KBM-7 (cell line): Measurements from ENCODE around the gene FLII.

ENCODE experiments used
- DNase-seq: peaks from one replicate; pipeline ENCODE4 v3.0.0-alpha.2; 2015
- in situ Hi-C: fragments of 300-500 bp; cut with MboI; formaldehyde crosslinking; loops from 2 replicates; pipeline ENCODE4 v1.14.3; 2020; ENCODE audit warnings: low sequenced_read_pairs, low pct_unique_long_range_greater_than_20kb, mixed read lengths

The FLII gene

DNA sequence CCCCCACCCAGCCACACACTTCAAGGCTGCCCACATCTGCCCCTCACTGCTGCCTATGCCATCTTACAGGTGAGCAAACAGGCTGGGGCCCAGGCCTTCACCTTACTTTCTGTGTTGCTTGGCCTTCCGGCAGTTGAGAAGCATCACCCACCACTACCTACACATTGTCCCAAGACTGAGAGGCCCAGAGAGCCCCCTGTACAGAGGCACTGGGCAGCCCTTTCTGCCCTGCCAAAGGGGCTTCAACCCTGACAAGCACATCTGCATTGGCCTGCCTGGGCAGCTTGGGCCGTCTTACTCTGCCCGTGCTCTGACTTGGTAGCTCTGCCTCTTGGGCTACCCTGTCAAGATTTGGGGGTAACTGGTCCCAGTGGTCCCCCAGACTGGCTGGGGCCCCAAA, 3.1 kb upstream of the FLII start:
- no peak for DNase-seq
- in situ Hi-C loops, result no loop called here

DNA sequence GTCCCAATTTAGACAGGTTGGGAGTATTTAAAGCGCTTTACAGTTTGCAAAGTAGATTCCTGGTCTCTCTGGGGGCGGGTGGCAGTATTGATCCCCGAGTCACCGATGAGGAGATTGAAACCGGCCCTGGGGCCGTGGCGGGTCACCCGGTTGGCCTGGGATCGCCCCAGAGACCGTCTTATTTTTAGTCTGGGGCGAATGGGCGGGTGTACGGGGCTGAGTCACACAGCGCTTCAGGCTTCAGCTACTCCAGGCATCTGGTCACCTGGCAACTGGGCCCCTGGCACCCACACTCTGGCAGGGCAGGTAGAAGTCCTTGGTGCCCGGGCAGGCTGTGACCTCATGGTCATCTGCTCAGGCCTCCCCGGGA, 2.6 kb upstream of the FLII start:
- in situ Hi-C loops, result no loop called here
- no peak for DNase-seq

DNA sequence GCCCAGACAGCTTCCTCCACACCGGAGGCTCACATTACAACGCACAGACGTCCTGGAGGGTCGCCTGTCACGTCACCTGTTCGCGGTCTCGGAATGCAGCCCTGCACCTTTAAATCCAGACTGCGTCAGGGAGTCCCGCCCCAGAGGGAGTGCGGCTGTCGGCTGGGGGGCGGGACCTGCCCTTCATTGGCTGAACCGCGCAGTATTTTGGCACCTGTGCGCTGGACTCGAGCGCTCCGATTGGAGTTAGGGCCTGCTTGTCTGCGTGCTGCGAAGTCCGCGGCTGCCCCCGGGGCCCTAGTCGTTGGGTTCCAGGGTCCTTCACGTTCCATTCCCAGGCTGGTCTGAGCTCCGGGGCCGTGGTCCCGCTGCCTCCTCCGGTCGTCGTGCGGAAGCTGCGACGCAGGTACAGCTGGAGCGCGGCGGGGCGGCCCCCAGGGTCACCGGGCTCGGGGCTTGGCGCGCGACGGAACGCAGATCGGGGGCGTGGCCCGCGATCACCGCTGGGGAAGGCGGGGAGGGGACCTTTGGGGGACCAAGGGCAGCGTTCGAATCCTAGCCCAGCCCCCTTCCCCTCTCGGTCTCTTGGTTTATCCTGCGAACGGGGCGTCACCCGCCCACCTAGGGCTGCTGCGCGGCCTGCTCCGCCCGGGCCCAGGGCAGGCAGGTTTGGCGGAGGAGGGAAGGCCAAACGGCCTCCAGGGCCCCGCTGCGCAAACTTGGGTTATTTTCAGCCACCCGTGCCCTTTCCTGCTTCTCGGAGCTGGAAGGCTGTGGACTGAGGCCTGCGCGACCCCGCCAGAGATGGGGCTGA, 2.0 kb upstream of the FLII start, which contains the start of gene MIEF2:
Gene MIEF2, plus strand, starts transcription at position 331 of the 814 bp plus-strand sequence. CDS start 2,059 bp downstream, outside the sequence.
- in situ Hi-C loops, result no loop called here
- peak; percentile 96 for DNase-seq

DNA sequence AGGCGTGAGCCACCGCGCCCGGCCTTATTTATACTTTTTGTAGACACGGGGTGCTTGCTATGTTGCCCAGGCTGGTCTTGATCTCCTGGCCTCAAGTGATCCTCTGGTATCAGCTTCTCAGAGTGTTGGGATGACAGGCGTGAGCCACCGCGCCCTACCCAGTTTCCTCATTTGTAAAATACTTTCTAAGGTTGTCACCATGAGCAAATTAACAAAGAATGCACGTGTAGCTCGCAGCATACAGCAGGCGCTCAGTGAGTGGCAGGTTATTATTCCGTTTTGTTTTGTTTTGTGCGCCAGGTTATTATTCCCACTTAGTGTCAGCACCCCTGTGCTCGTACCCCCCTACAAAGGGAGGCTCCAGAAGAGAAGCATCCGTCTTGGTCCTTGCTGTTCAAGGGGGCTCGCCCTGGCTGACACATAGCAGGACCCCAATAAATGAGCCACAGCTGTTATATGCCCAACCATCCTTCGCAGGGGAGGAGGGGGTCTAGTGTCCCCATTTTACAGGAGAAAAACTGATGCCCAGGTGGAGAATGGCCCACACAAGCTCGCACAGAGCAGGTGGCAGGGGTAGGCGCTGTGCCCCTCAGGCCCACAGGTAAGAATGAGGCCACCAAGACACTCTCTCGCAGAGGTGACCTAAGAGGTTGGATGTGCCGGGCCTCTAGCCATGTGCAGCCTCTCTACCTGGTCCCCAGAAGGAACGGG, 1.2 kb upstream of the FLII start:
- in situ Hi-C loops, result no loop called here

DNA sequence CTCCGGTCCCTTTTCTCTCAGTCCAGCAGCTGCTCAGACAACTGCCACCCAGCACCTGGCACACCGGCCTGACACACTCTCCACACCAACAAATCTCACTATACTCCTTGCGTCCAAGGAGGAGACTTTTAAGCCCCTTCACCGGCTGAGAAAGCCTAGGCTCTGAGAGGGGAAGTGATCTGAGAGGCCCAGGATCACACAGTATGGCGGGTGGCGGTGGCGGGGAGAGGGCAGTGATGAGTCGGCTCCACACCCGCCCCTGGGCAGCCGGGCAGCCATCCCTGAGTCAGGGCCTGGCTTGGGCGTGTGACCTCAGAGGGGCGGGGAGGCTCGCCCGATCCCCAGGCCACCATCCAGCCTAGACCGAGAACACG, 569 bp downstream of the FLII start:
- peak; percentile 51 for DNase-seq
- in situ Hi-C loops, result no loop called here

More for the DNA sequence above, 1.2 kb upstream of the FLII start:
- no peak for DNase-seq

DNA sequence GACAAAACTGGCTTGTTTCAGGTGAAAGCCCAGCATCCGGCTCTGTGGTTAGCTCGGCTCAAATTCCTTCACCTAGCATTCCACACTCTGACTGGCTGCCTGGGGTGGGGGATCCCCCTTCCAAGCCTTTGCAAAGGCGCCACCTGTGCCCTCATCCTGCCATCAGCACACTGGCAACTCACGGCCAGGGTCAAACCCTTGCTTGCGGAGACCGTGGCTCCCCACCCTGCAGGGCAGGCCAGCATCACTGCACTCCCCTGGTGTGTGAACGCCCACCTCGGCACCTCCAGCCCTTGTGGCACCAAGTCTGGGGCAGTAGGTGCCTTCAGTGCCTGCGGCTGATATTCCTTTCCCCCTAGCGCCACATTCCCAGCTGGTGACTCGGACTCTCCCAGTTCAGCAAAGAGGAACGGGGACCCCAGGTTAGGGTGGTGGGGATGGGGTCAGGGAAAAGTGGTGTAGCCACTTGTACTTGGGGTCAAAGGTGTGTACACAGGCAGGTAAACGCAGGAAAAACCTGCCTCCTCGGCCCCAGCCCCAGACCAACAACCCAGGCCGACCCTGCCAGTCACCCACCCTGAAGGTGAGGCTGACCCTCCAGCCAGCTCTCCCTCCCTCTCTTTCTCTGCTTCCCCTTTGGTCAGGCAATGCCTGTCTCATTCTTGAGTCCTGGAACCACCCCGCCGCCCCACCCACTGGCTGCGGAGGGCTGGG, 1.1 kb downstream of the FLII start:
- in situ Hi-C loops, result no loop called here

DNA sequence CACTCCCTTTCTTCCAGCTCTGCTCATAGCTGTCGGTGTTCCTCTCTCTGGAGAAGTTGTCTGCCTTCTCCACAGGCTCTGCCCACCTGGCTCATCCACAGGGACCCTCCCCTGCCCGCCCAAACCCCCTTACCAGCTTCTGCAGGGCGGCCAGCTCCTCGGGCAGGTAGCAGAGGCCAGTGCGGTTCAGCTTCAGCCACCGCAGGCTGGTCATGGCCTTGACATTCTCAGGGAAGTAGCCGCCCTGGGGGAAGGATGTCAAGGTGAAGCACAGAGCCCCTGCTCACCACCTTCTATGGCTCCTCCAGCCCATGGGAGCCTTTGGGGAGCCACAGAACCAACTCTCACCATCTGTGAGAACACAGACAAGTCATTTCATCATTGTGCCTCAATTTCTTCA, 1.8 kb downstream of the FLII start:
- in situ Hi-C loops, result no loop called here
- no peak for DNase-seq

More for the DNA sequence above, 1.1 kb downstream of the FLII start:
- peak; percentile 51 for DNase-seq

DNA sequence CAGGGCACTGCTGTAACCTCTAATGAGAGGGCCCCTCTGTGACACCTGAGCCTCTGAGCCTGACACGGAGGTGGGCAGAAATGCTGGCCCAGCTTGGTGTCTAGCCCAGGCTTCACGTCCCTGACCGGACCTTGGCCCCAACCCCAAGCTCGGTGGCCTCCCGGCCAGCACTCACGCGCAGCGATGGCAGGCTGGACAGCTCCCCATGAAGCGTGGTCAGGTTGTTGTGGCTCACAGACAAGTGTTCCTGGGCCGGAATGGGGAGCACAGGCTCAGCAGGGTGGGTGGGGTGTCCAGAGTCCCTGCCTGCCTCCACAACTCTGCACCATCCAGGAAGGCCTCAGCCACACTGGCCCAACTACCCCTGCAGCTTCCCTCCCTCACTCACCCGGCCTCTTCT, 2.2 kb downstream of the FLII start:
- in situ Hi-C loops, result no loop called here
- no peak for DNase-seq

DNA sequence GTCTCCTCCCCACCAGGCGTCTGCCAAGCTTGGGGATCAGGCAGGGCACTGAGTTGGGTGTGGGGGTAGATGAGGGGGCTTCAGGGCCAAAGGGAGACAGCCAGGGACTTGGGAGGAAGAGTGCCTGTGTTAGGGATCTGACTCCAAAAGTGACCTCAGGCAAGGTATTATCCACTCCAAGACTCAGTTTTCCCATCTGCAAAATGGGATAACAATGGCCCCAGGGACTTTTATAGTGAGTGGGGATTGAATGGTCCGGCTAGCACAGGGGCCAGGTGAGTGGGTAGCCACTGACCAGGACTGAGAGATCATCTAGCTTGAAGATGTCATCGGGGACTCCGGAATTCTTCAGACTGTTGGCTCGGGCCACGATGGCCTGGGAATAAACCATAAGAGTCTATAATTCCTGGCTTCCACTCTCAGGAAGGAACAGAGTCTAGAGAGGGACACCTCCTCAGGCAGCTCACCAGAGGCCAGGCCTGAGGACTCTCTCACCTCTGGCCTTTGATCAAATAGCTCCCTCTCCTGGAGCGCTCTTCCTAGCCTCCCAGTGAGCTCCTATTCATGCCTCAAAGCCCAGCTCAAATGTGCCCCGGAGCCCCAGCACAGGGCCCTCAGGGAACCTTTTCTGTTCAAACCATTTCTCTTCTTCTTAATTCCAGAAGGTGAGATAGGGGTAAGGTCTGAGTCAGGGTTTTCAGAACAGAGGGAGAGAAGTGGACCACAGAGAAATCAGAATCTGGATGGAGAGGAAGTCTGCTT, 3.5 kb downstream of the FLII start:
- no peak for DNase-seq
- in situ Hi-C loops, result no loop called here

DNA sequence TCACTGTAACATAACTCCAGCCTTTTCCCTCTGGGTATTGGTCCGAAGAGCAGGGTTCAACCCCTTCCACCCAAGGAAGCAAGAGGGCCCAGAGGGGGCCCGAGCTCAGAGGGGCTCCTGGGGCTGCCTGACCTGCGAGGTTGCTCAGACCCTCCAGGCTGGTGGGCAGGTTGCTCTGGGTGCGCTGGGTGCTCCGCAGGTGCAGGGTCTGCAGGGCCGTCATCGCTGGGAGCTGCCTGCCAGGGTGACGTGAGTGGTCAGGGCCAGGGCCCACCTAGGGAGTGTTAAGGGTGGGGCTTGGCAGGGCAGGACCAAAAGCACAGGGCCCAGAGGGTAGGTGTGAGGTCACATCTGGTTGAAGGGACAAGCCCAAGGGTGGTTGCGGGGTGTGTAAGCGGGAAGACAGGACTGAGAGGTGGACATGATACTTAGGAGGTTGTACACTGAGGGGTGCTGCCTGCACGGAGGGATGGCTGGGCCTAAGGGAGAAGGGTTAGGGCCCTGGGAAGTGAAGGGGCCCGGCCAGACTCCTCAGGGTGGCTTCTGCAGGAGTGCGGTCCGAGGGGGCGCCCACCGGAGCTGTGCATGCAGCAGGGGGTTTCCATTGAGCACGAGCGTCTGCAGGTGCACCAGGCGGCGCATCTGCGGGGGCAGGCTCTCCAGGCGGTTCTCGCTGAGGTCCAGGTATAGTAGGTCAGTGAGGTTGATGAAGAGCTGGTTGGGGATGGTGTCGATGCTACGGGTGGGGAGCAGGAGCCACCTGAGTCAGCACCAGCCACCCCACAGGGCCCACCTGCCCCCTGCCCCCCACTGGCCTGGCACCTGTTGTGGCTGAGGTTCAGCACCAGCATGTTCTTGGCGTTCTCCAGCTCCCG, 4.4 kb downstream of the FLII start:
- no peak for DNase-seq
- in situ Hi-C loops, result no loop called here

DNA sequence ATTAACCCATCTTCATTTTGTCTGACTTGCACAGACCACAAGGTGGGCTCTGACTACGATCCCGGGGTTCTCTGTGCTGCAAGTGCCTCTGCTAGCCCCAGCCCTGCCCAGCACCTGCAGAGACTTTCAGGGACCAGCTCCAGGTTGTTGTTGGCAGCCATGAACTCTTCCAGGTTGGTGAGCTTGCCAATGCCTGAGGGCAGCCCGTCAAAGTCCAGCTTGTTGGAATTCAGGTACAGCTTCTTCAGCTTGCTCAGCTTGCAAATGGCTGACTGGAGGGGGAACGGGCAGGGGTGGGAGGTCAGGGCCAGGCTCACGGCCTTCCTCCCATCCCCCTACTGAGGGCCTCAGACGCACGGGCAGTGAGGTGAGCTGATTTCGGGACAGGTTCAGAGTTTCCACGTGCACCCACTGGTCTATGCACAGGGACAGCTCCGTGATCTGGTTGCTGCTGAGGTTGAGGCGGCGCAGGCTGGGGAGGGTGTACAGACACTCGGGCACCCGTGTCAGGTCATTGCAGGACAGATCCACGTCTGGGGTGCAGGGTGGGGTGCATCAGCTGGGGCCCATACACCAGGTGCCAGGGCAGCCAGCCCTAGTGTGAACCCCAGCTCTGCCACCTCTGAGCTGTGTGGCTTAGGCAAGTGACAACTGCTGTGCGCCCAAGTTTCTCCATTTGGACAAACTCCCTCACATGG, 5.2 kb downstream of the FLII start:
- in situ Hi-C loops, result no loop called here
- no peak for DNase-seq

DNA sequence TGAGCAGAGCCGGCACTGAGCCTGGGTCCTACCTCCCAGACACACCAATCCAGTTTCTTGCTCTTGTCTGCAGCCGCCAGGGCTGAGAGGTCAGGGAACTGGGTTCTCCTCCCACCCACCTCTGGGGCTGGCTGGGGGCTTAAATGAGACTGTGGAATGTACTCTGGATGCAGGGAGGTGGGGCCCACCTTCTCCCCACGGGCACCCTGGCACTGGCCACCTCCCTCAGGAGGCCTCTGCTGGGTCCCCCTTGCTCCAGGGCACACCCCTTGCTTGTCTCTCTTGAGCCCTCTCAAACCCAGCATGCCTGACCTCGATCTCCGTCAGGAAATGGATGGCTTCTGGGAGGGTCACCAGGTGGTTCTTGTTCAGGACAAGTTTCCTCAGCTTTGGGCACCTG, 6.4 kb downstream of the FLII start:
- in situ Hi-C loops, result no loop called here
- no peak for DNase-seq

DNA sequence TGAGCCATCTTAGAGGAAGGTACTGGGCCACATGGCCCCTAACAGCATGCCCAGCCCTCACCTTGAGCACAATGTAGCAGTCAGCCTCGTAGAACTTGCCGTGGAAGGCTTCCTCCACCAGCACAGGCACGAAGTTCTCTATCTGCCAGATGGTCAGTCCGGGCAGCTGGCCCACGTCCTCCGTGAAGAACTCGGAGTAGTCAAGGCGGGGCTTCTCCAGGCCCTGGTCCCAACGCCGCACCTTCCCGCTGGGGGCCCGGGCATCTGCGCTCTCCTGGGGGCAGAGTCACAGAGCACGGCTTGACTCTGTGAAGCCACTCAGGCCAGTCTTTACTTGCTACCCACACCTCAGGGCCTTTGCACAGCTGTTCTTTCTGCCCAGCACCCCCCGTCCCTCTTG, 7.3 kb downstream of the FLII start:
- in situ Hi-C loops, result no loop called here
- no peak for DNase-seq

DNA sequence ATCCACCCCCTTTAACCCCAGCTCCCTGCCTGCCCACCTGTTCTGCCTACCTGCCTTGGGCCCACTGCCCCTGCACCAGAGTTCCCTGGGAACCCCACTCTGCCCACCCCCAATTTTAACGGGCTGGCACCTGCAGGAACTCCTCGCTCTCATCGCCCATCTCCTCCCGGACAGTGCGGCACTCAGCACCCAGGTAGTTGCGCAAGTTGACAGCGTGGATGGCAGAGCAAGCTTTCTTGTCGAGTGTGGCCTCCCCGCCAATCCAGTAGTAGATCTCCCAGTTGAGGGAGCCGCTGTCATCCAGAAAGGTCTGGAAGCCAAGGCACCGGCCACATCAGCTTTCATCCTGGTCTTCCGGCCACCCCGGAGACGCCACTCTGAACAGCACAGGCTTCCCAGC, 7.8 kb downstream of the FLII start:
- in situ Hi-C loops, result no loop called here

DNA sequence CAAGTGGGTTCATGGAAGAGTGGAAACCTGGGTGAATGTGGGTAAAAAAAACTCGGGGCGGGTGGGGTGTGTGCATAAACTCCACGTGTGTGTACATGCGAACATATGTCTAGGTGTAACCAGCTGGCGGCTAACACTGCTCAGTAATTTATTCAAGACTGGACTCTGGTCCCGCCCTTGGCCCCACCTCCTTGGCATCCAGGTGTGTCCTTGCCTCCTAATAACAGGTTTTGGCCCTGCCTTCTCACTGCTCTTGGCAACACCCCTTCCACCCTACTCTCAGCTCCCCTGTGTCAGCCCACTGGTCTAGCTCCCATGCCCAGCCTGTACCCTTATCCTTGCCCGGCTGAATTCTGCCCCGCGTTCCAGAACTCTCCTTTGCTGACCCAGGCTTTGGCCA, 8.3 kb downstream of the FLII start:
- no peak for DNase-seq
- in situ Hi-C loops, result no loop called here

More for the DNA sequence above, 7.8 kb downstream of the FLII start:
- no peak for DNase-seq

DNA sequence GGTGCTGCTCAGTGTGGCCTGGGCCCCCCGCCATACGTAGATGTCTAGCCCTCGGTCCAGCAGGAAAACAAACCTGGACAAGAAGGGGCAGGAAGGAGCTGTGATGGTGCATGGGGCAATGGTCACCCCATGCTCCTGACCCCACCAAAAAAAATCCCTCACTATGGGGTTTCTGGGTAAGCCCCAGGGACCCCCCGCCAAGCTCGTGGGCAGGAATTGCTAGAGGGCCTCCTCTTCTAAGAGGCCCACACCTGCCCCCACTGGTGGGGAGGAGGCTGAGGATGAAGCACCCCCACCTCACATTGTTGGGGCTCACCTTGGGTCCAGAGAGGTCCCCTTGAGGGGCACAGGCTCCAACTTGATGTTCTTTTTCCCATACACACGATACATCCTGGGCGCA, 9.7 kb downstream of the FLII start:
- DNase-seq, result no peak
- in situ Hi-C loops, result no loop called here

DNA sequence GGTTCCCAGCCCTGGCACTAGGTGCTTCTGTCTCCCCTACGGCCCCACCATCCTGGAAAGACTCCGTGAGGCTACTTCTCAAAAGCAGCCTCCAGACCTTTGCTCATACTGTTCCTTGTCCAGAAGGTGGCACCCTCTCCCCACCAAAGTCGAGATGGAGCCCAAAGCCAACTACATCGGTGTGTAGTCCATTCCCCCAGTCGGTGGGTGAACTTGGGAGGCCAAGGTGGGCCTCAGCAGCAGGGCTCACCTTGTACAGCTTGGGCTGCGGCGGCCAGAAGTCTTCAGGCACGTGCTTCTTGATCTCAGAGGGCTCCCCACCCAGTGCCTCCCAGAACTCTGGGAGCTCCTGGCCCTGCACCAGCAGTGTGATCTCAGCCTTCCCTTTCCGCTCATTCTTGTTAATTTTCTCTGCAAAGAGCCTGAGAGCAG, 10.2 kb downstream of the FLII start:
- in situ Hi-C loops, result no loop called here
- peak; percentile 68 for DNase-seq

DNA sequence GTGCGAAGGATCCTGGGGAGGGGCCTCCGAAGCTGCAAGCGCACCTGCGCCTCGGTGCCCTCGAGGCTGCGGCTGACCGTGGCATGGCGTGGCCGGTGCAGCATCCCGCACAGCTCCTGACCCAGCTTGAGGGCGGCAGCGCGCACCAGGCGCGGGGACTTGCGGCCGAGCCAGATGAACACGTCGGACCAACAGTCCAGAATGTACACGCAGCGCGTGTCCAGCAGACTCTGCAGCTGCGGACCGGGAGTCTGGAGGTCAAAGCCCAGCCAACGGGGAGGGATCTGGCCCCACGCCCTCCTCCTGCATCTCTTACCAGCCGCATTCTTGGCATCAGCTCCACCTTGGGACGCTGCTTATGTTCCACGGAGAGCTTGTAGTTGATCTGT, 10.9 kb downstream of the FLII start:
- in situ Hi-C loops, result no loop called here
- DNase-seq, result no peak
